SK-N-SH treated with all-trans-retinoic acid at 6 μM for 48 hours (cell line): ENCODE measurements around the gene MGMT.

Experiments
- ARNTL ChIP-seq: fragments of 450-650 bp; formaldehyde crosslinking; IDR thresholded peaks from 2 replicates; pipeline ENCODE4 v1.5.0; 2020; ENCODE audit warnings: low read depth, mild to moderate bottlenecking, moderate library complexity, borderline replicate concordance
- SNAI2 ChIP-seq: fragments of 250-450 bp; sonication (Bioruptor Pico); IDR thresholded peaks from 2 replicates; pipeline ENCODE4 v1.5.0; 2020; ENCODE audit warnings: mild to moderate bottlenecking, moderate library complexity
- TCF4 ChIP-seq: fragments of 250-450 bp; sonication (Bioruptor Pico); IDR thresholded peaks from 2 replicates; pipeline ENCODE4 v1.8.0; 2021; ENCODE audit warnings: mild to moderate bottlenecking, moderate library complexity, borderline replicate concordance

DNA sequence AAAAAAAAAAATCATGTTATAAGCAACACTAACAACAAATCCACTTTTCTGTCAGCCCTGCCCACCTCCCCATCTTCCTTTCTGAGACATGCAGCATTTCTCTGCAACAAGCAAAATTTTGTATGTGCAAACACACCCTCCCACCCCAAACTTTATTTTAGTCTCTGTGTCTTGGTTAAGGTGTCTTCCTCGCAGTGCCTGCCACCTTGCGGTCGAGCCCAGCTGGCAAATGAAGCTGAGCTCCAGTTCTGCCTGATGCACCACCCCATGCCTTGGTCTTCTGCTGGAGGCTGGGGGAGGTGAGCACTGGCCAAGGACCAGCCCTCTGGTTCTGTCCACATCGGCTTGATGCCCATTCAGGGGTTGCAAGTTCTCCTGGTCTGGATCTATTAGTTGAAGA lies 206.3 kb downstream of the MGMT start:
- TF ChIP-seq ARNTL (no peak), SNAI2 (CRISPR knock-in tag) (no peak), TCF4 (CRISPR knock-in tag) (no peak)
